ENCODE data around the gene HAPLN1.

GRCh38 chr5:83644301-83644700 lies 76.4 kb downstream of the HAPLN1 start:
- TF ChIP-seq TEAD4 (IDR thresholded peaks at IDR 0.05): no peak
- no peak for TF ChIP-seq TAF1 (IDR thresholded peaks at IDR 0.05; ENCODE audit: low read depth)
- no peak for TF ChIP-seq EP300 (IDR thresholded peaks at IDR 0.05; ENCODE audit: borderline replicate concordance)
- no peak for TF ChIP-seq RAD21 (IDR thresholded peaks at IDR 0.05; ENCODE audit: low read depth)
- TF ChIP-seq MAX (IDR thresholded peaks at IDR 0.05): no peak

Data from Ishikawa (cell line).